Measurements from ENCODE around the gene MARCO.

DNA sequence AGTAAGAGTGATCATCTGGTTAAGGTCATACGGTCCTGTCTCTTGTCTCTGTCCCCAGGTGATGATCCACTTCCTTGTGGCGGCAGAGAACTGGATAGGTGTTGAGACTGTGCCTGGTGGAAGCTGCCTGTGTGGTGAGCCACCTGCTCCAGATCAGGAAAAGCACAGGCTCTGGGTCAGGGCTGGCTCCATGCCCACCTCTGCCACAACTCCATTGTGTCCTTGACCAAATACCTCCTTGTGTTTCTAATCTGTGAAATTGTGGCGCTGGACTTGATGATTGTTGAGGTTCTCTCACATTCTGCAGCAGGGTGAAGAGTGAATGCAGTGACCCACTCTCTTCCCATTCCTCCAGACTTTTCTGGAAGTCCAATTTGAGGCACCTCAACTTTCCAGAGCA is 48.9 kb upstream of the MARCO start:
- no peak for TF ChIP-seq YY1 (IDR thresholded peaks at IDR 0.05; ENCODE audit: insufficient read depth, insufficient read length)
- no peak for TF ChIP-seq ZNF274 (IDR thresholded peaks at IDR 0.05; ENCODE audit: low read depth, low read length)
- no peak for TF ChIP-seq SUZ12 (IDR thresholded peaks at IDR 0.05; ENCODE audit: extremely low read depth, insufficient read depth, insufficient read length)

All from NT2/D1 (cell line).